Measurements from ENCODE around the gene IQCF5.
"Not testable (repeated sequence)": the region's sequence is repeated elsewhere in the genome, so short reads cannot be mapped to it uniquely, and the experiment has no call there.

IQCF5 gene

DNA sequence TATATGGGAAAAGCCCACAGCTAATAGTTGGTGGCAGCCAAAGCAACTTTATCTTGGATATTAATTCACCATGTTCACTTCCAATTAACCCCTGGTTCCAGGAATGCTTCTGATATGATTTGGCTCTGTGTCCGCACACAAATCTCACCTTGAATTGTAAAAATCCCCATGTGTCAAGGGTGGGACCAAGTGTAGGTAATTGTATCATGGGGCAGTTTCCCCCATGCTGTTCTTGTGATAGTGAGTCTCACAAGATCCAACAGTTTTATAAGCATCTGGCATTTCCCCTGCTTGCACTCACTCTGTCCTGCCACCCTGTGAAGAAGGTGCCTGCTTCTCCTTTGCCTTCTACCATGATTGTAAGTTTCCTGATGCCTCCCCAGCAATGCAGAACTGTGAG is 6.5 kb downstream of the IQCF5 start:
- not testable (repeated sequence) for DNase-seq (ENCODE audit: low spot score)

DNA sequence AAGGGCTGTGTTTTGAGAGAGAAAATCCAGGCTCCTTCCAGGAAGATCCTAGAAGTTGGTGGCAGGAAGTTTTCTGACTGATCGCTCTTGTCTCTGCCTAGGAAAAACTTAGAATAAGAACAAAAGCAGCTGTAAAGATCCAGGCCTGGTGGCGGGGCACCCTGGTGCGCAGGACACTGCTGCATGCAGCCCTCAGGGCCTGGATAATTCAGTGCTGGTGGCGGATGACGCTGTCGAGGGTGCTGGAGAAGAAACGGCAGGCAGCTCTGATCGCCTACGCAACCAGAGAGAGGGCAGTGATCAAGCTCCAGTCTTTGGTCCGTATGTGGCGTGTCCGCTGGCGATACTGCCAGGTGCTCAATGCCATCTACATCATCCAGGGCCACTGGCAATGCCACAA is 12.5 kb downstream of the IQCF5 start:
- DNase-seq (ENCODE audit: low spot score): no peak

DNA sequence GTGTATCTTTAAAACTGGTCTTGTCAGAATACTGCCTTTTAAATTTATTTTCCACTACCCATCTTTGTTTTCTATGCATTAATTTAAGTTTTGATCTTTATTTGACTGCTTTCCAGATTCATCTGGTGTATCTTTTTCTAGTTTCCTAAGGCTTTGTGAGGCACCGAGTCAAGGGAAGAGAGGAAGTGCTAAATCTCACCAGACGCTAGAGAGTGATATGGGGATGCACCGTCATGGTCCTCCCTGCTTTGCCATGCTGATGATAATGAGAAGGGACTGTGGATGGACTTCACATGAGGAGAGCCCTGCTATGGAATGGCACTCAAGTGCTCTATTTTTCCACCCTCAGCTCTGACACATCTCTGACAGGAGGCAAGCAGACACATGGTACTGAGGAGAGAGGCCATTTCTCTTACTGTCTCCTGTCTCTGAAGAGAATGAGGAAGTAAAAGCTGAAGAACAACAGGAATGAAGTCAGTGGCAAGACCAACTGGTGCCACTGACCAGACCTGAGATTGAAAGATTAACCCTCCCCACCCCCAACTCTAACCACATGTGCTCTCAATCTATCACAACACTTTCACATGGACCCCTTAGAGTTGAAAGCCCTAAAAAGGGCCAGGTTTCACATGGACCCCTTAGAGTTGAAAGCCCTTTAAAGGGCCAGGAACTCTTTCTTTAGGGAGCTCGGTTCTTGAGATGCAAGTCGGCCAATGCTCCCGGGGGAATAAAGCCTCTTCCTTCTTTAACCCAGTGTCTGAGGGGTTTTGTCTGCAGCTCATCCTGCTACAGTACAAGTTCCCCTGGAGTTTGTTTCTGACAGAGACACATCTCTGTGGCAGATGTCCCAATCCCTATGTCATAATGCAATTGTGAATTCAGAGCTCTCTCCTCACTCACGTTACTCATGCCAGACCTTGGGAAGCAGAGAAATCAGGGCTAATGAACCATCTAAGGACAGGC is 14.4 kb downstream of the IQCF5 start, which contains the start of gene IQCF2:
Gene IQCF2 (plus strand): TSS at position 913 of the 963 bp plus-strand sequence. CDS start 52 bp downstream, outside the sequence.
- DNase-seq (ENCODE audit: low spot score): no peak

DNA sequence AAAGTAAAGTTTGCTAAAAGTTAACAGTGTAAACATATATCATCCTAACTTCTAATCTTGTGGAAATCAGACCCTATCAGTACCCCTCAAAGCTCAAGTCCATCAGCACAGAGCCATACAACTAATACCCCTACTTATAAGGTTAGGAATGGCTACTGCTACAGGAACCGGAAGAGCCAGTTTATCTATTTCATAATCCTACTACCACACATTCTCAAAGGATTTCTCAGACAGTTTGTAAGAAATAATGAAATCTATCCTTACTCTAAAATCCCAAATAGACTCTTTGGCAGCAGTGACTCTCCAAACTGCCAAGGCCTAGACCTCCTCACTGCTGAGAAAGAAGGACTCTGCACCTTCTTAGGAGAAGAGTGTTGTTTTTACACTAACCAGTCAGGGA is 20.0 kb downstream of the IQCF5 start:
- not testable (repeated sequence) for DNase-seq (ENCODE audit: low spot score)

DNA sequence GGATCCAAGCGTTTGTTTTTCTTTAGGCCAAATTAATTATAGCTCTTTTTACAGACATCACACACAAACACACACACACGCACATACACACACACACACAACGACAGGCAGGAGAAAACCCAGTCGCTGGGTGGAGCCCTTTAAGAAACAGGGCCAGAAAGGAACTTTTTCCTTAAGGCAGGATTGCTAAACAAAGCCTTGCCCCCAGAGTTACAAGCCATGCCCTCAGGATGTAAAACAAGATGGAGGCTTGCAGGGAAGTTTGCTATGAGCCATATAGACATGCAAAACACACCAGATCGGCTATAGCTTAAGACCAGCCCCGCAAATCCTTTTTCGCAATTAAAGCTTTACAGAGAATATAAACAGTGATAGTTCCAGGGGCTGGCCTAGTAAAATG is 30.3 kb downstream of the IQCF5 start:
- no peak for DNase-seq (ENCODE audit: low spot score)

DNA sequence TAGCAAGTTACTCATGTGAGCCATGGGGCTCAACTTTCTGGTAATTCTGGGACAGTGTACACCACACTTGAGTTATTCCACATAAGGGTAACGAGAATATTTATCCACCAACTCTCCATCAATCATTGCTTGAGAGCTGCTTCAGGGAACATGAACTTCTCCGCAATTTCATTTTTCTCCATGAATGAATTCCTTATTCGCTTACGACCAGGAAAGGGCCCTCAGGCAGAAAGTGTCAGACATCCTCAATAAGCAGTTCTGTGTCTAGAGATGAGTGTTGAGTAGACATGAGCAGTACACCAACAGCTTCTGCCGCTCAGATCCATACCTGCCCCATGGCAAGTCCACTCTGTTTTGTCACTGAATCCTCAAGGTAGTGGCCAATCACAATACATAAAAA is 38.8 kb downstream of the IQCF5 start:
- DNase-seq (ENCODE audit: low spot score): no peak

DNA sequence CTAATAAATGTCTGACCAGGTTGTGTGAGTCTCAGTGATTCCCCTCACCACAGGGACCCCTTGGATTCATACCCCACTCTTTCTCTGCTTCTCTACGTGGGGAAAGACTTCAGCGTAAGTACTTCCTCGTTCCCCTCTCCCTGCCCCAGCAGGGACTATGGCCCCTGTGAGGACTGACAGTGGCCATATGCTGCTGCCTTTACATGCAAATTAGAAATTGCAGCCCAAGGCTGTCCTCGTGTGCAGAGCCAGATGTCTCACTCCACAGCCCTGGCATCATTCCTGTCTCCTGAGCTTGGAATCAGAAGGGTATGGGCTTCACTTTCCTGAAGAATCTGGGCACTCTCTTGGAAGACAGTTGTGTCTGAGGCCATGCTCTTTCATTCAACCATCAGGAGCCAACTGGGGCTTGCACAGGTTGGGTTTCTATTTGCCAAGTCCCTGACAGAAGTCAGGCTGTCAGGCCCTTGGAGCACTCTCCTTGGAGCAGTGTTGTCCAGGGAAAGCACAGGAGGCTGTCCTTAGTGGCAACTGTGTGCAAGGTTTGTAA is 44.5 kb downstream of the IQCF5 start:
- DNase-seq (ENCODE audit: low spot score): no peak

DNA sequence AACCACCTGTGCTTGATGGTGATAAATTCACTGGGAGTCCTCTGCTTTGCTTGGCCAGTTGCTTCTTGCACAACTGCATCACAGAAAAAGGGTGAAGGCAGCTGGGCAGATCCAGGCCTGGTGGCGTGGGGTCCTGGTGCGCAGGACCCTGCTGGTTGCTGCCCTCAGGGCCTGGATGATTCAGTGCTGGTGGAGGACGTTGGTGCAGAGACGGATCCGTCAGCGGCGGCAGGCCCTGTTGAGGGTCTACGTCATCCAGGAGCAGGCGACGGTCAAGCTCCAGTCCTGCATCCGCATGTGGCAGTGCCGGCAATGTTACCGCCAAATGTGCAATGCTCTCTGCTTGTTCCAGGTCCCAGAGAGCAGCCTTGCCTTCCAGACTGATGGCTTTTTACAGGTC is 45.1 kb downstream of the IQCF5 start:
- no peak for DNase-seq (ENCODE audit: low spot score)

DNA sequence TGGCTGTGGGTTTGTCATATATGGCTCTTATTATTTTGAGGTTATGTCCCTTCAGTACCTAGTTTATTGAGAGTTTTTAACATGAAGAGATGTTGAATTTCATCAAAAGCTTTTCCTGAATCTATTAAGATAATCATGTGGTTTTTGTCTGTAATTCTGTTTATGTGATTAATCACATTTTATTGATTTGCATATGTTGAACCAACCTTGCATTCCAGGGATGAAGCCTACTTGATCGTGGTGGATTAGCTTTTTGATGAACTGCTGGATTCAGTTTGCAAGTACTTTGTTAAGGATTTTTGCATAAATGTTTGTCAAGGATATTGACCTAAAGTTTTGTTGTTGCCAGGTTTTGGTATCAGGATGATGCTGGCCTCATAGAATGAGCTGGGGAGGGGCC is 47.1 kb downstream of the IQCF5 start:
- DNase-seq (ENCODE audit: low spot score): no peak

All from AG20443 (cell line).